ENCODE data around the gene TSPYL6. TPM values are rescaled to one million over a fixed set of nuclear protein-coding genes. Genes with fewer than 3 reads are reported as not detected.

The TSPYL6 gene
- total and polyA plus RNA-seq, 12 donors: 0.11 TPM; not detected in 11

DNA sequence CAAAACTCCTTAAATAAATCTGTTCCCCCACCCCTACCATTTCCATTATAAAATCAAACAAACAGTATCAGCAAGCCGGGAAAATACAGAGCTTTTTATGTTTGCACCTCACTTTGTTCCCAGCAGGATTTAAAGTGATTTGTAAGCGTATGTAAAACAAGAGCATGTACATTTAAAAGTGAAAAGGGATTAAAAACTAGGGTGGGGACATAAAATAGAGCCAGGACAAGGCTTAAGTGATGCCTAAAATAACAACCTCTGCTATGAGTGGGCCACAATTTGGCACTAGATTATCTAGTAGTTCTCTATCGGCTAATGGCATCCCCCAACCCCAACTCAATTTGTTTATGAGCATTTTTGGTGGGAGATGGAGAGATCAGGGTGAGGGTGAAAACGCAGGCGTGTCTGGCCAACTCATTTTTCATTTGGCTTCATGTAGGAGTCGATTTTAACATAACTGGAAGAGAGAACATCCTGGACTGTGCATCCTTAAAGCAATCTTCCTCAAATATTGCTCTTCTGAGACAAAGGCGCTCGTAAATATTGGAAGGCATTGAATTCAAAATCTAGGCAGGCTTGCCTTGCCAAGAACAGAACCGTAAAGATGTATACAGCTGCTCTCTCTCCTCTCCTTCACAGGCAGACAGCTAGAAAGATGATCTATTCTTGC, 34.5 kb upstream of the TSPYL6 start:
- WGBS, 4 donors: 77 to 84% (median 80%) methylated on average over 9 of the region's 9 CpGs
- H3K9me3 ChIP-seq (replicated peaks in 1 of 3): no peaks in the 10 kb centered on the region
- no peak overlapping the region for H3K4me3 ChIP-seq
- no peaks in the 10 kb centered on the region for H3K36me3 ChIP-seq (replicated peaks in 1 of 2)
- DNase-seq: no peak
- TF ChIP-seq, protein P1, sequence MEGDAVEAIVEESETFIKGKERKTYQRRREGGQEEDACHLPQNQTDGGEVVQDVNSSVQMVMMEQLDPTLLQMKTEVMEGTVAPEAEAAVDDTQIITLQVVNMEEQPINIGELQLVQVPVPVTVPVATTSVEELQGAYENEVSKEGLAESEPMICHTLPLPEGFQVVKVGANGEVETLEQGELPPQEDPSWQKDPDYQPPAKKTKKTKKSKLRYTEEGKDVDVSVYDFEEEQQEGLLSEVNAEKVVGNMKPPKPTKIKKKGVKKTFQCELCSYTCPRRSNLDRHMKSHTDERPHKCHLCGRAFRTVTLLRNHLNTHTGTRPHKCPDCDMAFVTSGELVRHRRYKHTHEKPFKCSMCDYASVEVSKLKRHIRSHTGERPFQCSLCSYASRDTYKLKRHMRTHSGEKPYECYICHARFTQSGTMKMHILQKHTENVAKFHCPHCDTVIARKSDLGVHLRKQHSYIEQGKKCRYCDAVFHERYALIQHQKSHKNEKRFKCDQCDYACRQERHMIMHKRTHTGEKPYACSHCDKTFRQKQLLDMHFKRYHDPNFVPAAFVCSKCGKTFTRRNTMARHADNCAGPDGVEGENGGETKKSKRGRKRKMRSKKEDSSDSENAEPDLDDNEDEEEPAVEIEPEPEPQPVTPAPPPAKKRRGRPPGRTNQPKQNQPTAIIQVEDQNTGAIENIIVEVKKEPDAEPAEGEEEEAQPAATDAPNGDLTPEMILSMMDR (IDR thresholded peaks at IDR 0.05): no peak
- TF ChIP-seq POLR2A (IDR thresholded peaks at IDR 0.05): no peak
- H3K27me3 ChIP-seq: no peaks in the 10 kb centered on the region
- intact Hi-C loops (cut with DNase I): no loop called here
- H3K27ac ChIP-seq: no peak overlapping the region
- H3K4me1 ChIP-seq (replicated peaks in 1 of 2): no peaks in the 10 kb centered on the region

DNA sequence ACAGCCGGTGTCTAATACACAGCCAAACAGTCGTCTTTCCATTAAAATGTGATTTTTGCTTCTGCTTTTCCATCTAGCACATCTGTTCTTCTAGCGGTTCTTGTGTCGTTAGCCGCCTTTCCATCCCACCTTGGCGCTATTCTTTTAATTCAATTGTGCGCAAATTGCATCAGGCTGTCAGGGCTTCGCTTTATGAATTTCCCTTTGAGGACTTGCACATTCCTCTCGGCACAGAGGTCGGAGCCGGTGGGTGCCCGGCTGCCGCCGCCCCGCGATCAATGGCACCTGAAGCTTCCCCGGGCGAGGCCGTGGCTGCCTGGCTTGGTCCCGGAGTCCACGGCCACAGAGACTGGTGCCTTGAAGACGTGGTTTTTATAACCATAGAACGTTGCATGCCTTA, 33.9 kb upstream of the TSPYL6 start:
- DNase-seq: no peak
- Histone ChIP-seq H3K4me3 (no peak overlapping the region), H3K36me3 (replicated peaks in 1 of 2) (no peaks in the 10 kb centered on the region), H3K4me1 (replicated peaks in 1 of 2) (no peaks in the 10 kb centered on the region), H3K27ac (no peak overlapping the region), H3K9me3 (replicated peaks in 1 of 3) (no peaks in the 10 kb centered on the region), H3K27me3 (no peaks in the 10 kb centered on the region)
- no peak for TF ChIP-seq POLR2A (IDR thresholded peaks at IDR 0.05)
- TF ChIP-seq, protein P1 (IDR thresholded peaks at IDR 0.05): no peak
- intact Hi-C loops (cut with DNase I): no loop called here
- 76 to 87% (median 78%) methylated on average over 19 to 23 of the region's 23 CpGs for WGBS, 4 donors

DNA sequence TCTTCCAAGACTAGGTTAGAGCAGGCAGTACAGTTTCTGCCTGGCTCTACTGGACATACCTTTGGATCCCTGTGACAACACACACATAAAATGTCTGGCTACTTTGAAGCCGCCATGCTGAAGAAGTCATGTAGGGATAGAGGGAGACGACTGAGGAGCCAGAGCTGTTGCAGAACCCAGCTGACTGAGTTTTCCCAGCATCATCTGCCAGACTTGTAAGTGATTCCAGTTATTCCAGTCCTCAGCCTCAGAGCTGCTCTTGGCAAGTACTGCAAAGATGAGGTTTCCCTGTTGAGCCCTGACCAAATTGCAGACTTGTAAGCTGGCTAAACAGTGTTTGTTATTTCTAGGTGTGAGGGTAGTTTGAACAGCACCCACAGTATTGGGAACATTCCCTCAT, 31.5 kb upstream of the TSPYL6 start:
- 64 to 88% (median 77%) methylated on average over 2 of the region's 2 CpGs for WGBS, 4 donors
- Histone ChIP-seq H3K36me3 (replicated peaks in 1 of 2) (no peaks in the 10 kb centered on the region), H3K27me3 (no peaks in the 10 kb centered on the region), H3K9me3 (replicated peaks in 1 of 3) (no peaks in the 10 kb centered on the region), H3K4me3 (no peak overlapping the region), H3K27ac (no peak overlapping the region), H3K4me1 (replicated peaks in 1 of 2) (no peaks in the 10 kb centered on the region)
- no peak for TF ChIP-seq POLR2A (IDR thresholded peaks at IDR 0.05)
- TF ChIP-seq, protein P1 (IDR thresholded peaks at IDR 0.05): no peak
- intact Hi-C loops (cut with DNase I): no loop called here
- no peak for DNase-seq

DNA sequence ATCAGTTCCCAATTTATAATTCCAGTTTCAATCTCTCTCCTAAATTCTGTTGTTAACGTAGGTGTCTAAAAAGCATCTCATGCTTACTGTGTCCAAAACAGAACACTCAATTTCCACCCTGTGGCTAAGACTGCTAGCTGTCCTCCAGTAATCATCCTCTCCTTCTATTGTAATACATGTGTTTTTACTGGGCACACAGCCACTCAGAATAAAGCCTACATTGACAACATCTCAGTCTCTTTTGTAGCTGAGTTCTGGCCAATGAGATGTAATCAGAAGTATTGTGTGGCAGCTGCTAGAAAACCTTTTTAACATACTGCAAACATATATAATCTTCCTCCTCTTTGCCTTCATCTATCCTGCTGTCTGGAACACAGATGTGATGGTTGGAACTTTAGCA, 29.4 kb upstream of the TSPYL6 start:
- Histone ChIP-seq H3K36me3 (replicated peaks in 1 of 2) (no peaks in the 10 kb centered on the region), H3K4me3 (no peak overlapping the region), H3K9me3 (replicated peaks in 1 of 3) (no peaks in the 10 kb centered on the region), H3K4me1 (replicated peaks in 1 of 2) (no peaks in the 10 kb centered on the region), H3K27me3 (no peaks in the 10 kb centered on the region), H3K27ac (no peak overlapping the region)
- TF ChIP-seq, protein P1 (IDR thresholded peaks at IDR 0.05): no peak
- no peak for TF ChIP-seq POLR2A (IDR thresholded peaks at IDR 0.05)
- 96 to 100% (median 99%) methylated on average over 1 of the region's 1 CpG for WGBS, 4 donors
- intact Hi-C loops (cut with DNase I): no loop called here
- DNase-seq: no peak
